Embryonic facial prominence (tissue), 1 donor: ENCODE results near the gene NYNRIN.

Experiments
- DNase-seq: peaks from one replicate; pipeline ENCODE4 v3.0.0-alpha.2; 2016; ENCODE audit errors: extremely low spot score

NYNRIN gene

GRCh38 chr14:24415421-24416253 is 16.8 kb downstream of the NYNRIN start:
- no peak for DNase-seq

GRCh38 chr14:24416254-24416931 is 17.6 kb downstream of the NYNRIN start:
- DNase-seq = no peak

GRCh38 chr14:24416932-24417619 is 18.3 kb downstream of the NYNRIN start:
- no peak for DNase-seq

GRCh38 chr14:24417832-24418491 is 19.2 kb downstream of the NYNRIN start:
- no peak for DNase-seq

GRCh38 chr14:24418492-24418873 is 19.7 kb downstream of the NYNRIN start:
- DNase-seq = no peak

- DNase-seq = no peak
These were observed 23.5 kb downstream of the NYNRIN start for GRCh38 chr14:24422261-24422660.

GRCh38 chr14:24422694-24423601 is 24.1 kb downstream of the NYNRIN start:
- no peak for DNase-seq

- DNase-seq = no peak
These were observed 26.9 kb downstream of the NYNRIN start for GRCh38 chr14:24425704-24426103.

- DNase-seq = no peak
These were observed 27.5 kb downstream of the NYNRIN start for GRCh38 chr14:24426150-24426911.

- no peak for DNase-seq
These were observed 28.2 kb downstream of the NYNRIN start for GRCh38 chr14:24426912-24427536.

GRCh38 chr14:24427537-24428508 is 29.0 kb downstream of the NYNRIN start:
- DNase-seq = no peak

- no peak for DNase-seq
These were observed 30.0 kb downstream of the NYNRIN start for GRCh38 chr14:24428628-24429394.

GRCh38 chr14:24429395-24430142 is 30.8 kb downstream of the NYNRIN start, which contains the start of the genes CBLN3 and KHNYN:
Gene CBLN3, minus strand, starts transcription at chr14:24429668. Its CDS starts 614 bp downstream, at chr14:24429054.
Gene KHNYN, plus strand, starts transcription at chr14:24429954. Its CDS starts 777 bp downstream, at chr14:24430731.
- DNase-seq = peak; percentile 85

- no peak for DNase-seq
These were observed 31.4 kb downstream of the NYNRIN start for GRCh38 chr14:24430143-24430681.

GRCh38 chr14:24430682-24431568 is 32.1 kb downstream of the NYNRIN start:
- no peak for DNase-seq
